Measurements from ENCODE around the gene GMDS. TPM values are rescaled to one million over a fixed set of nuclear protein-coding genes. Genes with fewer than 3 reads are reported as not detected.
A peak's percentile ranks its signal among the peaks of the same experiment; 100 is the strongest.

Gene GMDS
- total RNA-seq (10 to 100 TPM; 11.2 to 13.5 (median 12.7) TPM), polyA plus RNA-seq (8.1 TPM)
- long read RNA-seq, donor 1, transcript GMDS-202 (11 exons, 1,752 nt), result major isoform, 20 of 31 reads
- long read RNA-seq, donor 1, partial matches to known transcripts, result 1 of 31 reads
- long read RNA-seq, donor 1, other reads (novel, unspliced or antisense), result 9 of 31 reads
- long read RNA-seq, donor 2, transcript GMDS-202 (11 exons, 1,752 nt), result major isoform, 12 of 15 reads
- long read RNA-seq, donor 2, partial matches to known transcripts, result 0 of 15 reads
- long read RNA-seq, donor 2, other reads (novel, unspliced or antisense), result 3 of 15 reads
- long read RNA-seq, donor 3, transcript GMDS-202 (11 exons, 1,752 nt), result major isoform, 63 of 83 reads
- long read RNA-seq, donor 3, partial matches to known transcripts, result 3 of 83 reads
- long read RNA-seq, donor 3, other reads (novel, unspliced or antisense), result 17 of 83 reads
- long read RNA-seq, donor 4, transcript GMDS-202 (11 exons, 1,752 nt), result major isoform, 12 of 15 reads
- long read RNA-seq, donor 4, partial matches to known transcripts, result 1 of 15 reads
- long read RNA-seq, donor 4, other reads (novel, unspliced or antisense), result 2 of 15 reads

DNA sequence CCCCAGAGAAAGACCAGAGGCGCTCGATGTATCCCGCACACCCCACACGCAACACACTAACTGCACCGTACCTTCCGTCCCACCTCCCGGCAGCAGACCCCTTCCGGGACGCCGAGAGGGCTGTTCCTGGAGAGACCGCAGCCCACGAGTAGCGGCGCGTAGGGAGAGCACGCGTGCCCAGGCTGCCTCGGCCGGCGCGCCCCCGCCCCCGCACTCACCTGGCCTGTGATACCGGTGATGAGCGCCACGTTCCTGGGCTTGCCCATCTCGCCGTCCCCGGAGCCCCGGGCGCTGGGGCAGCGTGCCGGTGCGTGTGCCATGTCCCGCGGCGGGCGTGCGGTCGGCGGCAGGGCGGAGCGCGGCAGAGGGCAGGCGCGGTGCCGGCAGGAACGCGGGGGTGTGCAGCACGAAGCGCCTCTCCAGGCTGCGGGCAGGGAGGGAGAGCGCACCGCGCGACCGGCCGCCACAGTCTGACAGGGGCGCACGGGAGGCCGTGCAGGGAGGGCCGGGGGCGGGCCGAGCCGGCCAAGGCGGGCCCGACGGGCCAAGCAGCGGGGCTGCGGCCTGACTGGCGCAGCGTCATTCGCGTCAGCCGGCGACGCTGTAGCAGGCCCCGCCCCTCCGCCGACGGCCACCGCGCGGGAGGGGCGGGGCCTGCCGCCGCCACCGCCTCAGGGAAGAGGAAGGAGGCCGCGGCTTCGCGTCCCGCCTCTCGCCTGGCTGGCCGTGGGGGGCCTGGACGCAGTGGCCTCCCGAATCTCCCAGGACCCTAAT lies at the start of gene GMDS:
TSS of gene GMDS (minus strand) at position 503 of the 774 bp plus-strand sequence.
- Histone ChIP-seq H3K27ac (ENCODE audit: low read length) (peak within 1 kb of the TSS; percentile 65), H3K27me3 (ENCODE audit: control insufficient read depth, insufficient read depth) (no peaks in the 10 kb centered on the region), H3K4me3 (ENCODE audit: low read length) (peak within 1 kb of the TSS; percentile 92), H3K4me1 (ENCODE audit: control insufficient read depth, insufficient read depth, low read length) (peaks cover 3% of the 10 kb centered on the region), H3K9me3 (ENCODE audit: control insufficient read depth, low read length) (no peaks in the 10 kb centered on the region)
- DNase-seq (peak; percentile 90 to 96 (median 96)), ATAC-seq (peak; percentile 99 to 100)
- intact Hi-C loops (cut with DNase I), result no loop called here
- under 1% methylated on average over 94 of the region's 97 CpGs for WGBS

- H3K4me1 ChIP-seq (ENCODE audit: control insufficient read depth, insufficient read depth, low read length), result no peaks in the 10 kb centered on the region
- H3K27me3 ChIP-seq (ENCODE audit: control insufficient read depth, insufficient read depth), result no peaks in the 10 kb centered on the region
- H3K27ac ChIP-seq (ENCODE audit: low read length), result no peak overlapping the region
- DNase-seq (no peak), ATAC-seq (no peak)
- H3K4me3 ChIP-seq (ENCODE audit: low read length), result no peak overlapping the region
- no peaks in the 10 kb centered on the region for H3K9me3 ChIP-seq (ENCODE audit: control insufficient read depth, low read length)
- intact Hi-C loops (cut with DNase I), result no loop called here
- 99% methylated on average over 1 of the region's 1 CpG for WGBS
These were observed 40.1 kb upstream of the GMDS start for GRCh38 chr6:2285510-2285909.

DNA sequence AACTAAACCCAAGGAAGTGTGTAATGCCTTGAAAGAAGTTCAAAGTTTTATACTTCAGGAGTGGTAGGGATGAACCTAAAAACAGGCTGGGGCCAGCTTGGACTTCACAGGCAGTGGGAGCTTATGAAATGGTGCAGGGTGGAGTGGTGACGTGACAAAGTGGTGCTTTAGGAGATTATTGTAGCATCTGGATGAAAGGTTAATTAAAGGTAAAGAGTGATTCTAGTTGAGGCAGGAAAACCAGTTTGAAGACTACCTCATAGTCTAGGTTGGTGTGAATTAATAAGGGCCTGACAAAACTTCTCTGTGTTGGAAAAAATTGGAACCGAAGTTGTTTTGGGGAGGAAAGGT lies 30.5 kb upstream of the GMDS start:
- H3K4me1 ChIP-seq (ENCODE audit: control insufficient read depth, insufficient read depth, low read length), result no peaks in the 10 kb centered on the region
- ATAC-seq (no peak), DNase-seq (no peak)
- intact Hi-C loops (cut with DNase I), result no loop called here
- H3K27ac ChIP-seq (ENCODE audit: low read length), result no peak overlapping the region
- H3K27me3 ChIP-seq (ENCODE audit: control insufficient read depth, insufficient read depth), result no peaks in the 10 kb centered on the region
- H3K4me3 ChIP-seq (ENCODE audit: low read length), result no peak overlapping the region
- 80% methylated on average over 2 of the region's 2 CpGs for WGBS
- H3K9me3 ChIP-seq (ENCODE audit: control insufficient read depth, low read length), result peaks cover 3% of the 10 kb centered on the region

- Histone ChIP-seq H3K27ac (ENCODE audit: low read length) (no peak overlapping the region), H3K9me3 (ENCODE audit: control insufficient read depth, low read length) (peaks cover 3% of the 10 kb centered on the region), H3K4me1 (ENCODE audit: control insufficient read depth, insufficient read depth, low read length) (no peaks in the 10 kb centered on the region), H3K27me3 (ENCODE audit: control insufficient read depth, insufficient read depth) (no peaks in the 10 kb centered on the region), H3K4me3 (ENCODE audit: low read length) (no peak overlapping the region)
- WGBS, result 62% methylated on average over 8 of the region's 8 CpGs
- intact Hi-C loops (cut with DNase I), result no loop called here
- DNase-seq, result no peak
- no peak for ATAC-seq
These were observed 29.8 kb upstream of the GMDS start for GRCh38 chr6:2274981-2275891.

DNA sequence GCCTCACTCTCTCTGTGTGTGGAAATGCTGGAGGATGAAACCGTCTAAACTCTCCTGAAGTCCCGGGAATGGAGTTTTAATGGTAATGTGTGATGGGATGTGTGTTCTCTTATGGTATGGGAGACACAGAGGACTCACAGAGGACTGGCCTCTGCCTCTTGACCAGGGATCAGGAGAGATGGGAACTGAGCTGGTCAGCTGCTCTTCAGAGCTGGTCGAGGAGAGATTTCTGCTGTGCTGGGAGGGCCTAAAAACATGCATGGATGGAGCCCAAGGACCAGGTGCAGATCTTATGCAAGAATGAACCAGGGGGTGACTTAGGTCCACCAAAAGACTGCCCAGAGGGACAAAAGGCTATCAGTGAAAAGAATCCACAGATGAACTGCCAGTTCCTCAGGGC lies 27.3 kb upstream of the GMDS start:
- H3K4me3 ChIP-seq (ENCODE audit: low read length), result no peak overlapping the region
- 94% methylated on average over 3 of the region's 3 CpGs for WGBS

GRCh38 chr6:2270054-2270453 lies 24.6 kb upstream of the GMDS start:
- Histone ChIP-seq H3K27me3 (ENCODE audit: control insufficient read depth, insufficient read depth) (no peaks in the 10 kb centered on the region), H3K27ac (ENCODE audit: low read length) (no peak overlapping the region), H3K9me3 (ENCODE audit: control insufficient read depth, low read length) (peaks cover 3% of the 10 kb centered on the region), H3K4me3 (ENCODE audit: low read length) (no peak overlapping the region), H3K4me1 (ENCODE audit: control insufficient read depth, insufficient read depth, low read length) (no peaks in the 10 kb centered on the region)
- DNase-seq (no peak), ATAC-seq (no peak)
- intact Hi-C loops (cut with DNase I), result no loop called here
- 97% methylated on average over 3 of the region's 3 CpGs for WGBS

More for the DNA sequence above, 27.3 kb upstream of the GMDS start:
- no peaks in the 10 kb centered on the region for H3K27me3 ChIP-seq (ENCODE audit: control insufficient read depth, insufficient read depth)
- H3K9me3 ChIP-seq (ENCODE audit: control insufficient read depth, low read length), result peaks cover 3% of the 10 kb centered on the region
- no peak for ATAC-seq
- intact Hi-C loops (cut with DNase I), result no loop called here
- DNase-seq, result no peak
- no peaks in the 10 kb centered on the region for H3K4me1 ChIP-seq (ENCODE audit: control insufficient read depth, insufficient read depth, low read length)
- no peak overlapping the region for H3K27ac ChIP-seq (ENCODE audit: low read length)

DNA sequence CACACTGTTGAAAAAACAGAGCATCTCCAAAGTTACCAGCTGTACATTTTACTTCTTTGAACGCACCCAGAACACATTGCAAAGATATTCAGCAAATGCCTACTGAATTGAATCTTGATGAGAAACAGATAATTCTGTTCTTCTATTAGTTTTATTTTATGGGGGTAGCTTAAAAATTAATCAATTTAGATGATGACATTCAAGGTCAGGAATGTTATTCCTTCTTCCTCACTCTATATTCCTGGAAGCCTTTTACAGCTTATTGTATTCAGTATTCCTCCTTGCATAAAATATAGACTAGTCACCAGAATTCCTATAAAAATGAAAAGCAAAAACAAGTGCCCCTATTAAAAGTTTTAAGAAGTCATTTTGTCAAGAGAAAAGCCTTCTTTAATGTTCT lies 21.4 kb upstream of the GMDS start:
- DNase-seq (no peak), ATAC-seq (no peak)
- 90% methylated on average over 1 of the region's 1 CpG for WGBS
- Histone ChIP-seq H3K4me1 (ENCODE audit: control insufficient read depth, insufficient read depth, low read length) (no peaks in the 10 kb centered on the region), H3K9me3 (ENCODE audit: control insufficient read depth, low read length) (no peaks in the 10 kb centered on the region), H3K27ac (ENCODE audit: low read length) (no peak overlapping the region), H3K27me3 (ENCODE audit: control insufficient read depth, insufficient read depth) (no peaks in the 10 kb centered on the region), H3K4me3 (ENCODE audit: low read length) (no peak overlapping the region)
- intact Hi-C loops (cut with DNase I), result no loop called here

DNA sequence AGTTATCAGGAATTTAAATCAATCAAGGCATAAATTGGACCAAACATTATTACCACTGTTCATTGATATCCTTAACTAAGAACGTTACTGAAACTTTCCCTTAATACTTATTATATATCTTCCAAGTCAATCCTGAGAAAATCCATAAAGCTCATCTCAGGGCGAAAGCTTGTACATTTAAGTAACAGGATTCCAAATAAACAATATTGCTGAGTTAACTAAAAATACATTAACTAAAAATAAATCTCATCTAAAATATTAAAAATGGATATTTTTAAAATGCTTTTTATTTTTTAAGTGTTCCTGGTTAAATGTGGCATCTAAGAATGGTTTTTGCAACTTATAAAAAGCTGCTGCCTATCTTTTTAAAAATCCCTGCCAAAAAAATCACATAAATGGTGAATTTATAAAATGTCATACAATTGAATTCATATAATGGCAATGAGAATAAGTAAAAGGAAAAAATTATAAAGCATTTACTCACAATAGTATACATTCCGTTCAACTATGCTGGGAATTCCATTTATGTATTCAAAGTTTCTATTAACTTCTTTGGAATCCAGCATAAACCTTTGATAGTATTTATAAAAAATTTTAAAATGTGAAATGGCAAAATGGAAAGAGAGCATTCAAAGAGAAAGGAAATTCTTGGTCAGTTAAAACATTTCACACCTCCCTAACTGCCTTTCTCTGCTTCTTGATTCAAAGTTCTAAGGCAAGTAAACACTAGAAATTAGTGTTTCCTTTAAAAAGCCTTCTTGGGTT lies 20.8 kb upstream of the GMDS start:
- intact Hi-C loops (cut with DNase I), result no loop called here
- Histone ChIP-seq H3K9me3 (ENCODE audit: control insufficient read depth, low read length) (no peaks in the 10 kb centered on the region), H3K27ac (ENCODE audit: low read length) (no peak overlapping the region), H3K4me3 (ENCODE audit: low read length) (no peak overlapping the region), H3K4me1 (ENCODE audit: control insufficient read depth, insufficient read depth, low read length) (no peaks in the 10 kb centered on the region), H3K27me3 (ENCODE audit: control insufficient read depth, insufficient read depth) (no peaks in the 10 kb centered on the region)
- DNase-seq, result no peak
- WGBS, result 82% methylated on average over 3 of the region's 3 CpGs
- ATAC-seq, result no peak

DNA sequence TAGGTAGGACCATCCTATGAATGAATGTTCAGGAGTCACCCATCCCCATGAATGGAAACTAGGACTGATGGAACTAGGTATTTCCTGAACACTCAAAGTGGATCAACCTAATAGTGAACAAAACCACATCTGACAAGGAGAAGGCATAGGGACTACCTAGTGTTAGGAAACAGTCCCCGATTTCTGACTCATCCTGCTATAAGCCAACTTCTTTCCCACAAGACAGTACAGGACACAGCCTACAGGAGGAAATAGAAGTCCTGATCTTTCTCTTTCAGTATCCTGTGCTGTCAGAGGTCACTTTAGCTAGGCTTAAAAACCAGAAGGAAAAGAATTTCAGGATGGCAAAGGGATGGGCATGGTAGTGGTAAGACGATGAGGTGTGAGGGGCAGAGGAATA lies 19.5 kb upstream of the GMDS start:
- H3K9me3 ChIP-seq (ENCODE audit: control insufficient read depth, low read length), result no peaks in the 10 kb centered on the region
- H3K27ac ChIP-seq (ENCODE audit: low read length), result no peak overlapping the region
- H3K27me3 ChIP-seq (ENCODE audit: control insufficient read depth, insufficient read depth), result no peaks in the 10 kb centered on the region
- WGBS, result 71% methylated on average over 2 of the region's 2 CpGs
- no peak for ATAC-seq
- no peak for DNase-seq
- H3K4me1 ChIP-seq (ENCODE audit: control insufficient read depth, insufficient read depth, low read length), result no peaks in the 10 kb centered on the region
- no peak overlapping the region for H3K4me3 ChIP-seq (ENCODE audit: low read length)
- intact Hi-C loops (cut with DNase I), result no loop called here

DNA sequence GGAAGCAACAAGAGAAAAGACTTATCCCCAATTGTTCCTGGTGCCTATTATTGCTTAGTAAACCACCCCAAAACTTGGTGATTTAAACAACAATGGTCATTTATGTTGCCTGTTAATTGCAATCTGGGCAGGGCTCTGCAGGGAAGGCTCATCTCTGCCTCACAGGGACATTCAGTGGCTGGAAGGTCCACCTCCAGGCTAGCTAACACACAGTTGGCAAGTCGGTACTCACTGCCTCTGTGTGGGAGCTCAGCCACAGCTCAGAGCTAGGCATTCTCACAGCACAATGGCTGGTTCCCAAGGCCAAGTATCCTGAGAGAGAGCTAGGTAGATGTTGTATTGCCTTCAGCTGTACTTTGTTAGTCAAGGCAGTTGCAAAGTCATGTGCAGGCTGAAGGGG lies 18.5 kb upstream of the GMDS start:
- no peak overlapping the region for H3K27ac ChIP-seq (ENCODE audit: low read length)
- H3K4me1 ChIP-seq (ENCODE audit: control insufficient read depth, insufficient read depth, low read length), result no peaks in the 10 kb centered on the region
- 98% methylated on average over 1 of the region's 1 CpG for WGBS
- ATAC-seq, result no peak
- H3K4me3 ChIP-seq (ENCODE audit: low read length), result no peak overlapping the region
- intact Hi-C loops (cut with DNase I), result no loop called here
- no peaks in the 10 kb centered on the region for H3K9me3 ChIP-seq (ENCODE audit: control insufficient read depth, low read length)
- no peaks in the 10 kb centered on the region for H3K27me3 ChIP-seq (ENCODE audit: control insufficient read depth, insufficient read depth)
- DNase-seq, result no peak
